A549 treated with AZD9567 at 1 μM for 4 hours (cell line): ENCODE results near the gene ABT1. TPM values are rescaled to one million over a fixed set of nuclear protein-coding genes. Genes with fewer than 3 reads are reported as not detected.

Experiments used
- total RNA-seq: library from RNA; stranded (reverse); fragments of 200-300 nt; extraction: Qiagen RNA extraction; gene quantifications from 5 replicates; pipeline ENCODE4 v1.2.3, GENCODE V29; 2022; ENCODE audit not compliant: insufficient read depth

The ABT1 gene
- total RNA-seq, result 12.9 to 13.9 TPM (median 13.6 TPM) in 5 replicates

GRCh38 chr6:26596579-26597388 lies at the start of gene ABT1:
Gene ABT1, plus strand, starts transcription at chr6:26596953. Its CDS starts 30 bp downstream, at chr6:26596983.

Other genes starting within 250 kb of the ABT1 start
- 2.8 to 3.6 TPM (median 2.9 TPM) in 5 replicates for gene BTN3A2, start 231.8 kb upstream of the ABT1 start, total RNA-seq
- 4.6 to 6.4 TPM (median 5.8 TPM) in 5 replicates for gene BTN2A2, start 213.8 kb upstream of the ABT1 start, total RNA-seq
- gene BTN3A1, start 194.7 kb upstream of the ABT1 start, total RNA-seq, result 1.6 to 3.4 TPM (median 2.4 TPM) in 5 replicates
- 0.45 to 9.2 TPM (median 0.96 TPM) in 5 replicates for gene BTN3A3, start 156.4 kb upstream of the ABT1 start, total RNA-seq
- gene BTN2A1, start 139.0 kb upstream of the ABT1 start, total RNA-seq, result 14.3 to 20.5 TPM (median 18.9 TPM) in 5 replicates
- gene BTN1A1, start 96.7 kb upstream of the ABT1 start, total RNA-seq, result not detected in 5 replicates
- 60.8 to 87.1 TPM (median 78.5 TPM) in 5 replicates for gene HMGN4, start 58.6 kb upstream of the ABT1 start, total RNA-seq
- 5.4 to 6.4 TPM (median 6.1 TPM) in 5 replicates for gene ZNF322, start 62.8 kb downstream of the ABT1 start, total RNA-seq